GM13977 (cell line): ENCODE measurements around the gene ZEB2.

ENCODE experiments used
- DNase-seq: peaks from one replicate; pipeline ENCODE4 v3.0.0; 2012; ENCODE audit warnings: low spot score
- in situ Hi-C: fragments of 300-500 bp; cut with MboI; formaldehyde crosslinking; loops from one replicate; pipeline ENCODE4 v1.12.0; 2022; ENCODE audit warnings: low sequenced_read_pairs, low pct_unique_long_range_greater_than_20kb, mixed read lengths, inconsistent platforms; ENCODE audit not compliant: unreplicated experiment
- TF ChIP-seq, protein P1 (sequence below): IDR thresholded peaks from 2 replicates; pipeline ENCODE4 v1.5.1; 2012; ENCODE audit warnings: mild to moderate bottlenecking, control low read depth; ENCODE audit not compliant: insufficient read depth; ENCODE audit errors: extremely low read depth, missing control alignments

ZEB2 gene

DNA sequence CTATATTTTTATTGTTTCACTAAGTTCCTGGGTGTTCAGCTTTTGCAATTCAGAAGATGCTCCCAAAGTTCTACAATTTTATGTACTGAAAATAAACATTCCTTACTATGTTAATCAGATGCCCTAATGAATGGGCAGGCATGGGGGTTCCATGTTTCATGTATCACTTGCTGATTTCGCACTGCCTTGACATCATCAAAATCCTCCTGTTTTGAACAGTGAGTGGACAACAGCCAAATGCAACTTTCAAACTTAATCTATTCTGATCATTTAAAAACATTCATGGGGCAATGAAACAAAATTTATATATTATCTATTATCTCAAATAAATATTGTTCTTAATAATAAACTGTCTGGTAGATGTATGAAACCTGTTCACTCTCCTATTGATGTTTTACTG is 43.2 kb downstream of the ZEB2 start:
- TF ChIP-seq, protein P1, sequence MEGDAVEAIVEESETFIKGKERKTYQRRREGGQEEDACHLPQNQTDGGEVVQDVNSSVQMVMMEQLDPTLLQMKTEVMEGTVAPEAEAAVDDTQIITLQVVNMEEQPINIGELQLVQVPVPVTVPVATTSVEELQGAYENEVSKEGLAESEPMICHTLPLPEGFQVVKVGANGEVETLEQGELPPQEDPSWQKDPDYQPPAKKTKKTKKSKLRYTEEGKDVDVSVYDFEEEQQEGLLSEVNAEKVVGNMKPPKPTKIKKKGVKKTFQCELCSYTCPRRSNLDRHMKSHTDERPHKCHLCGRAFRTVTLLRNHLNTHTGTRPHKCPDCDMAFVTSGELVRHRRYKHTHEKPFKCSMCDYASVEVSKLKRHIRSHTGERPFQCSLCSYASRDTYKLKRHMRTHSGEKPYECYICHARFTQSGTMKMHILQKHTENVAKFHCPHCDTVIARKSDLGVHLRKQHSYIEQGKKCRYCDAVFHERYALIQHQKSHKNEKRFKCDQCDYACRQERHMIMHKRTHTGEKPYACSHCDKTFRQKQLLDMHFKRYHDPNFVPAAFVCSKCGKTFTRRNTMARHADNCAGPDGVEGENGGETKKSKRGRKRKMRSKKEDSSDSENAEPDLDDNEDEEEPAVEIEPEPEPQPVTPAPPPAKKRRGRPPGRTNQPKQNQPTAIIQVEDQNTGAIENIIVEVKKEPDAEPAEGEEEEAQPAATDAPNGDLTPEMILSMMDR, result no peak
- in situ Hi-C loops, result no loop called here
- DNase-seq, result no peak

DNA sequence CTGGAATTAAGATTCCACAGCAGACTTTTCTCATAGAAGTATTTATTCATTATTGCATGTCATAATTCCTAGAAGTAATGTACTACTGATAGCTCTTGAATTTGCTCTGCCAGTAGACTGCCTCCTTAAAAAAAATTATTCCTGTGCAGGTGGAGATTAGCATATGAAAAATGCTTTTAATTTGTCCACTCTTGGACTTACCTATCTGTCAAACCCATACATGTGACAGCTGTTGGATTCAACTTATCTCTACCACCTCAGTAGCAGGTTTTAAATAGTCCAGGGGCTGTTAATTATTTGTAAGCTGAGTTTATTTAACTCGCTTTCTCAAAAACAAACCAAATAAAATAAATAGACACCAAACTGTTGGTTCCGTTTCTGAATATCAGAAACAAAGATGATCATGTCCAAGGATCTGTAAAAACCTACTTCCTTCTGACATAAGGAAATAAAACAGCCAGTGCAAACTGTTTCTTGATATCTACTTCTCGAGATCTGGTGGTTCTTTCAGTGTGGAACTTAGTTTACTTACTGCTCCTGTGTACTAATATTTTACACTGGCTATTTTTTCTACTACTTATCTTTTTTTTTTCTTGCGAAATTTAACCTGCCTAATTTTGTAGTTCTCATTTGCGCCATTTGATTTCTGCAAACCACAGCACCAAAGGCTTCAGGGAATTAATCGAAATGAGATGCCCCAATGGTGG is 44.2 kb downstream of the ZEB2 start:
- TF ChIP-seq, protein P1, result no peak
- in situ Hi-C loops, result no loop called here

DNA sequence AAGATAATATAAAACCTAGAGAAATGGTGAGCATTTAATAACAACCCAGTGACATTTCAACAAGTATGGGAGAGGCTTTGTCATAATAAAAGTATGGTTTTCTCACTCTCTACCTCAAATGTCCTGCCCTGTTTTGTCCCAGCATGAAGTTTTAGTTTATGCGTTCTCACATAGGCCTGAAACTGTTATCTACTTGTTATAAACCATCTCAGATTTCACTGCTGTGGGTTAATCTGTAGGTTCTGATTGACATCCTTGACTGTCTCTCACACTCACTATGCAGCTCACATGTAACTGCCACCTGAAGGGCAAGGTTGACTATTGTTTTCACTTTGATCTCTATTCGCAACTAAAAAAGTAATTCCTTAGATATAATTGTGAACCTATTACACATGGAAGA is 44.9 kb downstream of the ZEB2 start:
- in situ Hi-C loops, result no loop called here
- DNase-seq, result no peak
- TF ChIP-seq, protein P1, result no peak

More for the DNA sequence above, 44.2 kb downstream of the ZEB2 start:
- DNase-seq, result no peak

DNA sequence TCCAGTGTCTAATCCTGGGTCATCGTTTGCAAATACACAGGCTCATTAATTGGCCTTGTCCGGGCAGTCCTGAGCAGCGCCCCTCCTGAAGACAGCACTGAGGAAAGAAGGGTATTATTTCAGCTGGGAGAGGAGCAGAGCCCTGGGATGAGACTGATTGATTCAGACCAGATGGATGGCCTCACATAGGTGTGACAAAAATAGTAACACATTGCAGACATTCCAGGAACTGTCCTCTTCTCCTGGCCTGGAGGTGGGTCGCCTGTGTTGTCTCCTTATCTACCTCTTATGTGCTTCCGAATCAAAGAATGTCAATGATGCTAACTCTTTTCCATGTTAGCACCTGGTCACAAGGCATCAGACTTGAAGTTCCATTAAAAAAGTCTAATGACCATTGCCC is 45.9 kb downstream of the ZEB2 start:
- in situ Hi-C loops, result no loop called here
- TF ChIP-seq, protein P1, result no peak
- DNase-seq, result no peak

DNA sequence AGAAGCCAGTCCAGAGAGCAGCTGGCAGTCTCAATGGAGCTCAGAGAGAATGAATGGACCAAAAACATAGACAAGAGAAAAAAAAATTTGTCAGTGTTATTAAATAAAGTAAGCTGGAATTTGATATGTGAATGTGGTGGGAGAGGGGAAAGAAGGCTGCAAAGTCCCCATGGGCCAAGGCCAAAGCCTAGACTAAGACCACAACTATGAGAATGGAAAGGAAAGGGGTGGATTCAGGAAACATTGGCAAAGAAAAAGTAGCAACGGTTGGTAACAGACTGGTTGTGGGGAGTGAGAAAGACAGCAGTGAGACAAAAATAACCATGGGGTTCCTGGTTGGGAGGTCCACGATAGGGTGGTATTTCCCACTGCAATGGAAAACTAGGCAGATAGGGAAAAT is 47.0 kb downstream of the ZEB2 start:
- TF ChIP-seq, protein P1, result no peak
- in situ Hi-C loops, result no loop called here
- DNase-seq, result no peak

DNA sequence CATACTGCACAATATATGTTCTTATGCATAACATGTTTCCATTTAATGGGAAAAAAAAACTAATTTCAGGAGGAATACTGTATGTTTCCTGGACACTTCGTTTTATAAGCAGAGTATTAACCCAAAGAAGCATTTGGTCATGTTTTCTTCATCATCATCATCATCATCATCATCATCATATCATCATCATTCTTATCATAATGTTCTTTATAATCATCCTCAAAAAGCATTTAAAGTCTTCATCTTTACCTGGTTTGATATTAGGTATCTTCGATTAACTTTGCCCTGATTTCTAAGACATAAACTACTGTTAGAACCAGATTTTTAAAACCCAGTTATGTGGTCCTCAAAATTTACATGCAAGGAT is 47.9 kb downstream of the ZEB2 start:
- in situ Hi-C loops, result no loop called here
- TF ChIP-seq, protein P1, result no peak
- no peak for DNase-seq
